Esophagus squamous epithelium (tissue), 5 donors: Measurements from ENCODE around the gene BRINP3. TPM values are rescaled to one million over a fixed set of nuclear protein-coding genes. Genes with fewer than 3 reads are reported as not detected.

Experiments
- DNase-seq: peaks from one replicate; lab custom pipeline; 2025; lab: John Stamatoyannopoulos, UW
- H3K27ac ChIP-seq, 4 donors: fragments of 200-600 bp; sonication (generic); one replicate each; pipeline ENCODE4 v1.5.1; 2016 to 2019; ENCODE audit warnings: mild to moderate bottlenecking in 1 of 4
- H3K27me3 ChIP-seq, 4 donors: fragments of 200-600 bp; sonication (generic); 1 replicate in 3 of 4; 2 replicates in 1 of 4; pipeline versions ENCODE4 v1.5.1 to v1.6.0; 2017 to 2021; ENCODE audit warnings: antibody characterized with exemption in 1 of 4
- H3K36me3 ChIP-seq, 3 donors: fragments of 200-600 bp; sonication (generic); one replicate each; pipeline ENCODE4 v1.5.1; 2016 to 2019
- H3K4me1 ChIP-seq, 3 donors: fragments of 200-600 bp; sonication (generic); one replicate each; pipeline ENCODE4 v1.5.1; 2017 to 2019
- H3K4me3 ChIP-seq, 4 donors: fragments of 200-600 bp; sonication (generic); 1 replicate in 3 of 4; 2 replicates in 1 of 4; pipeline ENCODE4 v1.5.1; 2016 to 2019; ENCODE audit warnings: mild to moderate bottlenecking in 2 of 4, moderate library complexity in 1 of 4
- H3K9me3 ChIP-seq, 3 donors: fragments of 200-600 bp; sonication (generic); one replicate each; pipeline ENCODE4 v1.5.1; 2016 to 2019
- CTCF ChIP-seq, 6 experiments: fragments of 450-650 bp in 4 of 6; fragments of 200-600 bp in 2 of 6; sonication (generic) in 2 of 6; IDR thresholded peaks; one replicate each; pipeline ENCODE4 v1.5.1; 2016 to 2019; ENCODE audit warnings: antibody characterized with exemption in 6 of 6, mild to moderate bottlenecking in 4 of 6, moderate library complexity in 4 of 6
- POLR2A ChIP-seq, 4 donors: fragments of 450-650 bp; IDR thresholded peaks; one replicate each; pipeline ENCODE4 v1.6.1; 2017; ENCODE audit warnings: antibody characterized with exemption in 4 of 4, mild to moderate bottlenecking in 4 of 4, moderate library complexity in 3 of 4
- WGBS, 2 donors: methylation state at CpG; one replicate each; pipeline ENCODE4 v1.1.5; 2018; 5-methylcytosine and 5-hydroxymethylcytosine counted together
- intact Hi-C: fragments of 100-400 bp; cut with DNase I; formaldehyde crosslinking; loops from one replicate; pipeline ENCODE4 v1.15.0; 2022
- total RNA-seq, 4 donors: library from RNA; depleted of rRNA; stranded (reverse); fragments of >200 nt; gene quantifications; one replicate each; pipeline ENCODE4 v1.1.0, GENCODE V29; 2016
- donor health status: DM: yes; HTN: yes; CAD: no.

BRINP3 gene
- total RNA-seq, 4 donors from 2014 or later, result 0.50 to 0.95 TPM; not detected in 2

- intact Hi-C loops, result no loop called here
- Histone ChIP-seq H3K4me3 (no peak overlapping the region), H3K27me3 (no peaks in the 10 kb centered on the region), H3K9me3 (no peaks in the 10 kb centered on the region), H3K36me3 (no peaks in the 10 kb centered on the region), H3K27ac (no peak overlapping the region), H3K4me1 (no peaks in the 10 kb centered on the region)
- TF ChIP-seq CTCF (IDR thresholded peaks at IDR 0.05) (no peak), POLR2A (IDR thresholded peaks at IDR 0.05) (no peak)
- DNase-seq, result no peak
- WGBS, 2 donors, result 83 to 89% methylated on average over 2 of the region's 2 CpGs
Observed at GRCh38 chr1:190491404-190491803, 13.7 kb upstream of the BRINP3 start.

- no peaks in the 10 kb centered on the region for H3K36me3 ChIP-seq
- DNase-seq, result no peak
- intact Hi-C loops, result no loop called here
- peaks cover 0 to 4% (median 0%) of the 10 kb centered on the region in 3 donors for H3K4me1 ChIP-seq
- TF ChIP-seq POLR2A (IDR thresholded peaks at IDR 0.05) (no peak), CTCF (IDR thresholded peaks at IDR 0.05) (no peak)
- no peak overlapping the region for H3K27ac ChIP-seq
- 59 to 62% methylated on average over 1 of the region's 1 CpG for WGBS, 2 donors
- H3K9me3 ChIP-seq, result no peaks in the 10 kb centered on the region
- H3K4me3 ChIP-seq, result no peak overlapping the region
- H3K27me3 ChIP-seq, result peaks cover 0 to 12% (median 0%) of the 10 kb centered on the region in 4 donors
Observed at GRCh38 chr1:190484045-190484444, 6.4 kb upstream of the BRINP3 start.

GRCh38 chr1:190480231-190480630, 2.6 kb upstream of the BRINP3 start:
- TF ChIP-seq POLR2A (IDR thresholded peaks at IDR 0.05), result no peak
- no peak for TF ChIP-seq CTCF (IDR thresholded peaks at IDR 0.05)

GRCh38 chr1:190479516-190479915, 1.9 kb upstream of the BRINP3 start:
- Histone ChIP-seq H3K36me3 (no peaks in the 10 kb centered on the region), H3K4me1 (peaks cover 0 to 34% (median 6%) of the 10 kb centered on the region in 3 donors), H3K27me3 (peaks cover 0 to 57% (median 0%) of the 10 kb centered on the region in 4 donors), H3K4me3 (no peak overlapping the region), H3K9me3 (no peaks in the 10 kb centered on the region), H3K27ac (no peak overlapping the region)
- TF ChIP-seq POLR2A (IDR thresholded peaks at IDR 0.05) (no peak), CTCF (IDR thresholded peaks at IDR 0.05) (no peak)
- intact Hi-C loops, result no loop called here
- 39 to 43% methylated on average over 4 of the region's 4 CpGs for WGBS, 2 donors
- DNase-seq, result no peak

More at GRCh38 chr1:190480231-190480630, 2.6 kb upstream of the BRINP3 start:
- no peaks in the 10 kb centered on the region for H3K36me3 ChIP-seq
- intact Hi-C loops, result no loop called here
- H3K9me3 ChIP-seq, result no peaks in the 10 kb centered on the region
- no peak overlapping the region for H3K27ac ChIP-seq
- H3K27me3 ChIP-seq, result peaks cover 0 to 50% (median 0%) of the 10 kb centered on the region in 4 donors
- H3K4me1 ChIP-seq, result peaks cover 0 to 30% (median 6%) of the 10 kb centered on the region in 3 donors
- no peak overlapping the region for H3K4me3 ChIP-seq
- DNase-seq, result no peak

GRCh38 chr1:190479050-190479397, 1.4 kb upstream of the BRINP3 start:
- Histone ChIP-seq H3K27me3 (peaks cover 0 to 62% (median 0%) of the 10 kb centered on the region in 4 donors), H3K4me3 (peak overlapping the region in 3 of 4 donors; percentile 16 to 53 (median 30)), H3K4me1 (peaks cover 0 to 34% (median 6%) of the 10 kb centered on the region in 3 donors), H3K27ac (no peak overlapping the region), H3K9me3 (no peaks in the 10 kb centered on the region), H3K36me3 (no peaks in the 10 kb centered on the region)
- intact Hi-C loops, result no loop called here
- TF ChIP-seq CTCF (IDR thresholded peaks at IDR 0.05) (no peak), POLR2A (IDR thresholded peaks at IDR 0.05) (no peak)
- DNase-seq, result no peak
- 9 to 11% methylated on average over 4 of the region's 4 CpGs for WGBS, 2 donors
